Progenitor cell of endocrine pancreas (in vitro differentiated cells): ENCODE data around the gene ERP27. TPM values are rescaled to one million over a fixed set of nuclear protein-coding genes. Genes with fewer than 3 reads are reported as not detected.

Experiments
- DNase-seq: peaks from one replicate; pipeline ENCODE4 v3.0.0; 2021; ENCODE audit warnings: low spot score; ENCODE audit not compliant: unreplicated experiment
- H3K27ac Mint-ChIP-seq: 2 replicates; pipeline ENCODE4 v1.8.0; 2021; ENCODE audit warnings: mild to moderate bottlenecking, moderate library complexity, mixed read lengths
- H3K27me3 Mint-ChIP-seq: 2 replicates; pipeline ENCODE4 v1.8.0; 2021; ENCODE audit warnings: mixed read lengths
- H3K36me3 Mint-ChIP-seq: 2 replicates; pipeline ENCODE4 v1.8.0; 2022; ENCODE audit warnings: mixed read lengths; ENCODE audit not compliant: insufficient read depth
- H3K4me1 Mint-ChIP-seq: 2 replicates; pipeline ENCODE4 v1.8.0; 2021; ENCODE audit warnings: low read depth, mixed read lengths
- H3K4me3 Mint-ChIP-seq: 2 replicates; pipeline ENCODE4 v1.8.0; 2021; ENCODE audit warnings: low read depth, mild to moderate bottlenecking, moderate library complexity, mixed read lengths
- H3K9me3 Mint-ChIP-seq: 2 replicates; pipeline ENCODE4 v1.8.0; 2021; ENCODE audit warnings: low read depth, mixed read lengths
- total RNA-seq: library from RNA; stranded (reverse); gene quantifications from 2 replicates; pipeline ENCODE4 v1.2.1, GENCODE V29; 2021
- TF ChIP-seq, protein P1 (sequence below): fragments of 200-600 bp; sonication (generic); IDR thresholded peaks from one replicate; pipeline ENCODE4 v1.5.0; 2021; ENCODE audit warnings: antibody characterized with exemption, mild to moderate bottlenecking; ENCODE audit not compliant: unreplicated experiment

ERP27 gene
- total RNA-seq, 1 donor from 2014 or later, result 22.8 TPM

DNA sequence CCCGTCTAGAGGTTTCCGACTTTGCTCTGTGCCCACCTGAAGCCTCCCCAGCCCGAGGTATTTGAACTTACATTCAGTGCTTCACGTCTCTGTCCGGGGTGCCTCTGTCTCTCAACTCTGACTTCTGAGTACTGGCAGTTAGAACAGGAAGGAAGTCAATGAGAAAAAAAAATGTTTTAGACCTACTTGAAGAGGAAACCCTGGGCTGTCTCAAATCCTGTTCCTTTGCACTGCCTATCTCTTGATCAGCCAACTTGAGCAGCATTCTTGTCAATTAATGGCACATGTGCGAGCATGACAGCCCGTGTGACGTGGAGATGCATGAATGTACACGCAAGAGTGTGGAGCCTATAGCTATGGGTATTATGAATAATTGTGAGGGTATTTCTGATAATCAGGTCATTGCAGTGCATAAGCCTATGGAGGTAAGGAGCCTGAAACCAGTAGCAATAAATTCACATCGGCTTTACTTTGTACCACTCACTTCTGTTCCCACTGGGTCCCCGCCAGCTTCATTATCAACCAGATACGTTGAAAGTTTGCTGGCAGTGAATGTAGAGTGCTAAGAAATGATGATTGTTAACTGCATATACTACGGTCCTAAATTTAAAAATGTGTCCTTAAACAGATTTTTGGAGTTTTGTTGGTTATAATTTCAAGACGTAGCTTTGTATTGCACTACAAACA is 23.3 kb upstream of the ERP27 start, which contains the start of gene ARHGDIB:
Gene ARHGDIB (minus strand): TSS at position 136 of the 687 bp plus-strand sequence. CDS start 10,889 bp downstream, outside the sequence.
- no peak for DNase-seq
- no peak within 1 kb of the TSS for H3K4me3 Mint-ChIP-seq
- no peak within 1 kb of the TSS for H3K27ac Mint-ChIP-seq
- no peaks in the 10 kb centered on the region for H3K9me3 Mint-ChIP-seq
- TF ChIP-seq, protein P1, sequence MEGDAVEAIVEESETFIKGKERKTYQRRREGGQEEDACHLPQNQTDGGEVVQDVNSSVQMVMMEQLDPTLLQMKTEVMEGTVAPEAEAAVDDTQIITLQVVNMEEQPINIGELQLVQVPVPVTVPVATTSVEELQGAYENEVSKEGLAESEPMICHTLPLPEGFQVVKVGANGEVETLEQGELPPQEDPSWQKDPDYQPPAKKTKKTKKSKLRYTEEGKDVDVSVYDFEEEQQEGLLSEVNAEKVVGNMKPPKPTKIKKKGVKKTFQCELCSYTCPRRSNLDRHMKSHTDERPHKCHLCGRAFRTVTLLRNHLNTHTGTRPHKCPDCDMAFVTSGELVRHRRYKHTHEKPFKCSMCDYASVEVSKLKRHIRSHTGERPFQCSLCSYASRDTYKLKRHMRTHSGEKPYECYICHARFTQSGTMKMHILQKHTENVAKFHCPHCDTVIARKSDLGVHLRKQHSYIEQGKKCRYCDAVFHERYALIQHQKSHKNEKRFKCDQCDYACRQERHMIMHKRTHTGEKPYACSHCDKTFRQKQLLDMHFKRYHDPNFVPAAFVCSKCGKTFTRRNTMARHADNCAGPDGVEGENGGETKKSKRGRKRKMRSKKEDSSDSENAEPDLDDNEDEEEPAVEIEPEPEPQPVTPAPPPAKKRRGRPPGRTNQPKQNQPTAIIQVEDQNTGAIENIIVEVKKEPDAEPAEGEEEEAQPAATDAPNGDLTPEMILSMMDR, result no peak
- no peaks in the 10 kb centered on the region for H3K4me1 Mint-ChIP-seq
- no peaks in the 10 kb centered on the region for H3K36me3 Mint-ChIP-seq
- H3K27me3 Mint-ChIP-seq, result peaks cover 6% of the 10 kb centered on the region

DNA sequence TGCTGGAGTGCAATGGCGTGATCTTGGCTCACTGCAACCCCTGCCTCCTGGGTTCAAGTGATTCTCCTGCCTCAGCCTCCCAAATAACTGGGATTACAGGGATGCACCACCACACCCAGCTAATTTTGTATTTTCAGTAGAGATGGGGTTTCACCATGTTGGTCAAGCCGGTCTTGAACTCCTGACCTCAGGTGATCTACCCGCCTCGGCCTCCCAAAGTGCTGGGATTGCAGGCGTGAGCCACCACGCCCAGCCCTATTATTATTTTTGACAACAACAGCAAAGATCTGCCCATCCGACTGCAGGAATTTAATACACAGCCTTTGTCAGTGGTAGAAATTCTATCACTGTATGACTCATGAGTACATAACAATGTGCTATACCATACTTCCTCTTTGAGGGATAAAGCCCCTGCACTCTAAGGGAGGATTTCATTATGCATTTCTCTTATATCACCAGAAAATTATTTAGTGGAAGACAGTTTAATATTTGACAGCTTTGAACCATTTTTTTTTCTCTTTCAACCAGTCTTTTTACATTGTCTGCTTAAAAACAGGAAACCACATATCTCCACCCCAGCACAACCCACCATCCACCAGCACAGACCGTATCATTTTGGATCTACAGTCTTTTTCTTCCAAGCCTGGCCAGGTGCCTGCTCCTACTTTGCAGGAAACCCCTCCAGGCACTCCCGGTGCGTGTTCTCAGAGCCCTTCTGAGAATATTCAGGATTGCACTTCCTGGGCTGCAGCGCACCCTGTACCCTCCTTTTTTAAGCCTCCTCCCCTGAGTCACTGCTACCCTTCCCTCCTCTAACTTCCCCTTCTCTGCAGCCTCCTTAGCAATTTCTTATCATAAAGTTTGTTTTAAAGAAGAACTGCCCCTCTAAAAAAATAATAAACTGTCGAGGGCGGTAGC is 22.5 kb upstream of the ERP27 start:
- DNase-seq, result no peak
- no peaks in the 10 kb centered on the region for H3K9me3 Mint-ChIP-seq
- no peaks in the 10 kb centered on the region for H3K36me3 Mint-ChIP-seq
- H3K4me1 Mint-ChIP-seq, result no peaks in the 10 kb centered on the region
- H3K27me3 Mint-ChIP-seq, result peaks cover 6% of the 10 kb centered on the region
- TF ChIP-seq, protein P1, result no peak
- H3K27ac Mint-ChIP-seq, result no peak overlapping the region
- H3K4me3 Mint-ChIP-seq, result no peak overlapping the region

- H3K36me3 Mint-ChIP-seq, result no peaks in the 10 kb centered on the region
- H3K9me3 Mint-ChIP-seq, result no peaks in the 10 kb centered on the region
- H3K4me1 Mint-ChIP-seq, result no peaks in the 10 kb centered on the region
- H3K4me3 Mint-ChIP-seq, result no peak overlapping the region
- TF ChIP-seq, protein P1, result no peak
- peaks cover 6% of the 10 kb centered on the region for H3K27me3 Mint-ChIP-seq
- DNase-seq, result no peak
- no peak overlapping the region for H3K27ac Mint-ChIP-seq
Measured at GRCh38 chr12:14959916-14960496, 21.7 kb upstream of the ERP27 start.

GRCh38 chr12:14959463-14959862 is 21.1 kb upstream of the ERP27 start:
- H3K4me3 Mint-ChIP-seq, result no peak overlapping the region
- no peaks in the 10 kb centered on the region for H3K9me3 Mint-ChIP-seq
- DNase-seq, result no peak
- no peaks in the 10 kb centered on the region for H3K36me3 Mint-ChIP-seq
- no peaks in the 10 kb centered on the region for H3K4me1 Mint-ChIP-seq
- TF ChIP-seq, protein P1, result no peak
- peaks cover 6% of the 10 kb centered on the region for H3K27me3 Mint-ChIP-seq
- H3K27ac Mint-ChIP-seq, result no peak overlapping the region

- H3K27me3 Mint-ChIP-seq, result peaks cover 6% of the 10 kb centered on the region
- TF ChIP-seq, protein P1, result no peak
- no peak for DNase-seq
- H3K36me3 Mint-ChIP-seq, result no peaks in the 10 kb centered on the region
- no peak overlapping the region for H3K4me3 Mint-ChIP-seq
- no peaks in the 10 kb centered on the region for H3K9me3 Mint-ChIP-seq
- H3K4me1 Mint-ChIP-seq, result no peaks in the 10 kb centered on the region
- H3K27ac Mint-ChIP-seq, result no peak overlapping the region
Measured at GRCh38 chr12:14959126-14959440, 20.7 kb upstream of the ERP27 start.
